ENCODE data around the gene DST. TPM values are rescaled to one million over a fixed set of nuclear protein-coding genes. Genes with fewer than 3 reads are reported as not detected.

DST gene
- total RNA-seq, 4 donors from 2014 or later = 410 to 588 (median 521) TPM

- H3K4me3 ChIP-seq = no peak overlapping the region
- H3K9me3 ChIP-seq = no peaks in the 10 kb centered on the region
- H3K4me1 ChIP-seq = peaks cover 43 to 91% (median 84%) of the 10 kb centered on the region in 4 donors
- H3K36me3 ChIP-seq = peaks cover 0 to 31% (median 16%) of the 10 kb centered on the region in 4 donors
- H3K27me3 ChIP-seq = no peaks in the 10 kb centered on the region
- 39% methylated on average over 2 of the region's 2 CpGs for WGBS
- TF ChIP-seq POLR2AphosphoS5 (IDR thresholded peaks at IDR 0.05) (peak in 1 of 2 donors; percentile 11), EP300 (IDR thresholded peaks at IDR 0.05) (no peak), CTCF (IDR thresholded peaks at IDR 0.05) (peak in 1 of 3 experiments; percentile 5)
- intact Hi-C loops (cut with DNase I) = no loop called here
- peak overlapping the region; percentile 52 to 88 (median 70) for H3K27ac ChIP-seq (replicated peaks in 1 of 4)
- no peak for DNase-seq (ENCODE audit: extremely low spot score)
These were observed 120.7 kb downstream of the DST start for GRCh38 chr6:56521976-56522375.

- no peak overlapping the region for H3K4me3 ChIP-seq
- H3K27ac ChIP-seq (replicated peaks in 1 of 4) = peak overlapping the region; percentile 52 to 88 (median 70)
- intact Hi-C loops (cut with DNase I) = no loop called here
- H3K9me3 ChIP-seq = no peaks in the 10 kb centered on the region
- H3K27me3 ChIP-seq = no peaks in the 10 kb centered on the region
- H3K4me1 ChIP-seq = peaks cover 43 to 91% (median 84%) of the 10 kb centered on the region in 4 donors
- peaks cover 0 to 34% (median 14%) of the 10 kb centered on the region in 4 donors for H3K36me3 ChIP-seq
- no peak for TF ChIP-seq POLR2AphosphoS5 (IDR thresholded peaks at IDR 0.05)
- TF ChIP-seq EP300 (IDR thresholded peaks at IDR 0.05) = no peak
- TF ChIP-seq CTCF (IDR thresholded peaks at IDR 0.05) = no peak
- TF ChIP-seq POLR2A (IDR thresholded peaks at IDR 0.05; ENCODE audit: low read depth) = no peak
- DNase-seq (ENCODE audit: extremely low spot score) = no peak
- WGBS = 67% methylated on average over 2 of the region's 2 CpGs
These were observed 121.2 kb downstream of the DST start for GRCh38 chr6:56521454-56521853.

GRCh38 chr6:56520218-56520617 is 122.5 kb downstream of the DST start:
- H3K27ac ChIP-seq (replicated peaks in 1 of 4) = peak overlapping the region in 2 of 4 donors; percentile 17 to 88
- DNase-seq (ENCODE audit: extremely low spot score) = no peak
- intact Hi-C loops (cut with DNase I) = no loop called here
- no peaks in the 10 kb centered on the region for H3K9me3 ChIP-seq
- peaks cover 0 to 36% (median 10%) of the 10 kb centered on the region in 4 donors for H3K36me3 ChIP-seq
- H3K4me3 ChIP-seq = no peak overlapping the region
- TF ChIP-seq EP300 (IDR thresholded peaks at IDR 0.05) (no peak), POLR2A (IDR thresholded peaks at IDR 0.05; ENCODE audit: low read depth) (no peak), CTCF (IDR thresholded peaks at IDR 0.05) (no peak), POLR2AphosphoS5 (IDR thresholded peaks at IDR 0.05) (no peak)
- WGBS = 91% methylated on average over 1 of the region's 1 CpG
- peaks cover 43 to 91% (median 84%) of the 10 kb centered on the region in 4 donors for H3K4me1 ChIP-seq
- no peaks in the 10 kb centered on the region for H3K27me3 ChIP-seq

GRCh38 chr6:56518995-56519767 is 123.5 kb downstream of the DST start:
- no peak overlapping the region for H3K4me3 ChIP-seq
- intact Hi-C loops (cut with DNase I) = no loop called here
- no peak for DNase-seq (ENCODE audit: extremely low spot score)
- 73% methylated on average over 5 of the region's 5 CpGs for WGBS
- H3K4me1 ChIP-seq = peaks cover 40 to 91% (median 84%) of the 10 kb centered on the region in 4 donors
- peaks cover 0 to 37% (median 11%) of the 10 kb centered on the region in 4 donors for H3K36me3 ChIP-seq
- H3K27me3 ChIP-seq = no peaks in the 10 kb centered on the region
- peak overlapping the region; percentile 70 to 88 (median 76) for H3K27ac ChIP-seq (replicated peaks in 1 of 4)
- no peaks in the 10 kb centered on the region for H3K9me3 ChIP-seq
- no peak for TF ChIP-seq EP300 (IDR thresholded peaks at IDR 0.05)
- TF ChIP-seq CTCF (IDR thresholded peaks at IDR 0.05) = no peak
- TF ChIP-seq POLR2A (IDR thresholded peaks at IDR 0.05; ENCODE audit: low read depth) = no peak
- TF ChIP-seq POLR2AphosphoS5 (IDR thresholded peaks at IDR 0.05) = peak in 1 of 2 donors; percentile 16

All from esophagus muscularis mucosa (tissue), 4 donors.